ENCODE data around the gene MAMDC4.

DNA sequence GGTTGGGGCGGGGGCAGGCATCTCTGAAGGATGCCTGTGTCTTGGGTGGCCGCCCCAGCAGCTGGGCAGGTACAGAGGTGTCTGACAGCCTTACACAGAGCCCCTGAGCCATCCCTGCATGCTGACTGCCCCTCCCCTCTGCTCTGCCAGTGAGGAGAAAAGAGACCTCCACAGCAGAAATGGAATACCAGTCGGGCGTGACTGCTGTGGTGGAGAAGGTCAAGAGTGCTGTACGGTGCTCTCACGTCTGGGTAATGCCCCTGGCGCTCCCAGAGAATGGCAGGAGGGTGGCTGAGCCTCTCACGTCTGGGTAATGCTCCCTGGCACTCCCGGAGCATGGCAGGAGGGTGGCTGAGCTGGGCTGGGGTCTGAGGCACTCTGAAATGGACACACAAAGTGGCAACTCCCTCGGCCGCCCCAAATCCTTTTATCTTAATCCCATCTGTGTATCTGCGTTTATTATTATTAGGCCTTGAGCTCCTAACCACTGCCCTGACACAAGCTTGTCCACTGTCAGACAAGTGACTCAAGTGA is 46.9 kb upstream of the MAMDC4 start:
- TF ChIP-seq, protein P1, sequence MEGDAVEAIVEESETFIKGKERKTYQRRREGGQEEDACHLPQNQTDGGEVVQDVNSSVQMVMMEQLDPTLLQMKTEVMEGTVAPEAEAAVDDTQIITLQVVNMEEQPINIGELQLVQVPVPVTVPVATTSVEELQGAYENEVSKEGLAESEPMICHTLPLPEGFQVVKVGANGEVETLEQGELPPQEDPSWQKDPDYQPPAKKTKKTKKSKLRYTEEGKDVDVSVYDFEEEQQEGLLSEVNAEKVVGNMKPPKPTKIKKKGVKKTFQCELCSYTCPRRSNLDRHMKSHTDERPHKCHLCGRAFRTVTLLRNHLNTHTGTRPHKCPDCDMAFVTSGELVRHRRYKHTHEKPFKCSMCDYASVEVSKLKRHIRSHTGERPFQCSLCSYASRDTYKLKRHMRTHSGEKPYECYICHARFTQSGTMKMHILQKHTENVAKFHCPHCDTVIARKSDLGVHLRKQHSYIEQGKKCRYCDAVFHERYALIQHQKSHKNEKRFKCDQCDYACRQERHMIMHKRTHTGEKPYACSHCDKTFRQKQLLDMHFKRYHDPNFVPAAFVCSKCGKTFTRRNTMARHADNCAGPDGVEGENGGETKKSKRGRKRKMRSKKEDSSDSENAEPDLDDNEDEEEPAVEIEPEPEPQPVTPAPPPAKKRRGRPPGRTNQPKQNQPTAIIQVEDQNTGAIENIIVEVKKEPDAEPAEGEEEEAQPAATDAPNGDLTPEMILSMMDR (IDR thresholded peaks at IDR 0.05; ENCODE audit: insufficient read depth, low read depth, low read length) = no peak
- no peak for TF ChIP-seq EZH2 (IDR thresholded peaks at IDR 0.05; ENCODE audit: insufficient read depth, low read length)
